ENCODE data around the gene KLF1. TPM values are rescaled to one million over a fixed set of nuclear protein-coding genes. Genes with fewer than 3 reads are reported as not detected.

The KLF1 gene
- total RNA-seq, 1 donor from 2014 or later: not detected

GRCh38 chr19:12885749-12886650 lies 1.0 kb downstream of the KLF1 start:
- DNase-seq (ENCODE audit: low spot score): no peak
- Mint-ChIP-seq H3K9me3 (ENCODE audit: low read depth) (no peaks in the 10 kb centered on the region), H3K27ac (ENCODE audit: unreplicated experiment) (no peak overlapping the region), H3K36me3 (ENCODE audit: low read depth) (no peaks in the 10 kb centered on the region), H3K4me1 (ENCODE audit: low read depth) (peaks cover 17% of the 10 kb centered on the region), H3K4me3 (ENCODE audit: unreplicated experiment) (no peak overlapping the region), H3K27me3 (ENCODE audit: low read depth) (peaks cover 20% of the 10 kb centered on the region)
- TF ChIP-seq CTCF (IDR thresholded peaks at IDR 0.05): peak; percentile 47

DNA sequence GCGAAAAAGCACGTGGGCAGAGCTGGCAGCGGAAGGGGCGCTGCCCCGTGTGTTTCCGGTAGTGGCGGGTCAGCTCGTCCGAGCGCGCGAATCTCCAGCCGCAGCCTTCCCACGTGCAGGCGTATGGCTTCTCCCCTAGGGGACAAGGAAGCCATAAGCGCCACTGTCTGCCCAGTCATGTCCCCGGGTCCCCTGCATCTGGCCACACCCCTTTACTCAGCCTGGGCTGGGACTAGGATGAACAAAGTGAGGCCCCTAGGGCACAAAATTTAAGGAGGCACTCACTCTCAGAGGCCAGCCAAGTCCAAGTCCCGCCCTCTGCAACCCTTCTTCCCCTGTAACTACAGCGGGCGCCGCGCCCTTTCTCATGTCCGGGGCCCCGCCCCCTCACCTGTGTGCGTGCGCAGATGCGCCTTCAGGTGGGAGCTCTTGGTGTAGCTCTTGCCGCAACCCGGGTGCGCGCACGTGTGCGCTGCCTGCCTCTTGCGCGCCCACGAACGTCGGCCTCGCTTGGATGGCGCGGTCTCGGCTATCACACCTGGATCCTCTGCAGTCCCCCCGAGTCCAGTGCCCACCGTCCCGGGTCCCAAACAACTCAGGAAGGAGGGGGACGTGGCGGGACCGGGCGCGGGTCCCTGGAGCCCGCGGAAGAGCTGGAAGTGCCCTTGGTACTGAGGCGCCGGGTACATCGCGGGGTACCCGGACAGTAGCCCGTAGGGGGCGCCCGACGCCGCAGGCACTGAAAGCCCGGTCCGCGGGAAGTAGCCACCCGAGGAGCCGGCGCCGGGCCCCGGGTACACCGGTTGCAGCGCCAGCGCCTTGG lies 1.9 kb downstream of the KLF1 start:
- no peak overlapping the region for H3K27ac Mint-ChIP-seq (ENCODE audit: unreplicated experiment)
- peak overlapping the region; percentile 62 for H3K4me3 Mint-ChIP-seq (ENCODE audit: unreplicated experiment)
- TF ChIP-seq CTCF (IDR thresholded peaks at IDR 0.05): peak; percentile 80
- H3K4me1 Mint-ChIP-seq (ENCODE audit: low read depth): peaks cover 18% of the 10 kb centered on the region
- no peak for DNase-seq (ENCODE audit: low spot score)
- H3K36me3 Mint-ChIP-seq (ENCODE audit: low read depth): no peaks in the 10 kb centered on the region
- no peaks in the 10 kb centered on the region for H3K9me3 Mint-ChIP-seq (ENCODE audit: low read depth)
- H3K27me3 Mint-ChIP-seq (ENCODE audit: low read depth): peaks cover 20% of the 10 kb centered on the region

DNA sequence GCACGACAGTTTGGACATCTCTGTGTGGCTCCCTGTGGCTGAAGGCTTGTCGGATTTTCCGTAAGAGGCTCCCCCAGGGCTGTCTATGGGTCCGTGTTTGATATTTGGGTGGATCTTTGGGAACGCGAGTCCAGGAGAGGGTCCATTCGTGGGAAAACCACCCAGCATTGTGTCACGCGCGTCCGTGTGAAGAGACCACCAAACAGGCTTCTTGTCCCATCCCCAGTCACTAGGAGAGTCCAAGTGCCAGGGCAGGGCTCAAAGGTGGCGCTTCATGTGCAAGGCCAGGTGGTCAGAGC lies 2.4 kb downstream of the KLF1 start:
- no peak for DNase-seq (ENCODE audit: low spot score)
- H3K9me3 Mint-ChIP-seq (ENCODE audit: low read depth): no peaks in the 10 kb centered on the region
- peaks cover 20% of the 10 kb centered on the region for H3K4me1 Mint-ChIP-seq (ENCODE audit: low read depth)
- H3K27me3 Mint-ChIP-seq (ENCODE audit: low read depth): peaks cover 20% of the 10 kb centered on the region
- H3K36me3 Mint-ChIP-seq (ENCODE audit: low read depth): no peaks in the 10 kb centered on the region
- no peak for TF ChIP-seq CTCF (IDR thresholded peaks at IDR 0.05)
- H3K27ac Mint-ChIP-seq (ENCODE audit: unreplicated experiment): no peak overlapping the region
- H3K4me3 Mint-ChIP-seq (ENCODE audit: unreplicated experiment): no peak overlapping the region

DNA sequence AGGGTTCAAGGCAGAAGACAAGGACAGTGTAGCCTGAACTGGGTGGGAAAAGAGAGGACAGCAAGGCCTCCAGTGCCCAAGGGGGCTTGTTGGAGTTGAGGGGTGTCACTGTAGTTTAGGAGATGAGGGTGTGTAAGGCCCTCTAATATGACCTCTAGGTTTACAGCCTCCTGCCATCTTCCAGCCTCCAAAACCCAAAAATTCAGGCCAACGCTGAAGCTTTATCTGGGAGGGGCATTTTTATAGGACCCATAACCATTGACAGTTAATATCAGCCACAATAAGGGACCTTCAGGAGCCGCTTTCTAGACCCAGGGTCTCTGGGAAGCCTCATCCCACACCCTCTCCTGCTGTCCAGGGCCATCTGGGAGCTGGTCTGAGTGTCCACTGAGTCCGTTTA lies 2.8 kb downstream of the KLF1 start:
- Mint-ChIP-seq H3K4me3 (ENCODE audit: unreplicated experiment) (no peak overlapping the region), H3K27me3 (ENCODE audit: low read depth) (peaks cover 20% of the 10 kb centered on the region), H3K27ac (ENCODE audit: unreplicated experiment) (no peak overlapping the region), H3K36me3 (ENCODE audit: low read depth) (no peaks in the 10 kb centered on the region), H3K4me1 (ENCODE audit: low read depth) (peaks cover 20% of the 10 kb centered on the region), H3K9me3 (ENCODE audit: low read depth) (no peaks in the 10 kb centered on the region)
- no peak for DNase-seq (ENCODE audit: low spot score)
- no peak for TF ChIP-seq CTCF (IDR thresholded peaks at IDR 0.05)

- DNase-seq (ENCODE audit: low spot score): no peak
- peaks cover 20% of the 10 kb centered on the region for H3K4me1 Mint-ChIP-seq (ENCODE audit: low read depth)
- no peaks in the 10 kb centered on the region for H3K9me3 Mint-ChIP-seq (ENCODE audit: low read depth)
- no peak overlapping the region for H3K27ac Mint-ChIP-seq (ENCODE audit: unreplicated experiment)
- H3K36me3 Mint-ChIP-seq (ENCODE audit: low read depth): peaks cover 8% of the 10 kb centered on the region
- peaks cover 20% of the 10 kb centered on the region for H3K27me3 Mint-ChIP-seq (ENCODE audit: low read depth)
- TF ChIP-seq CTCF (IDR thresholded peaks at IDR 0.05): no peak
- H3K4me3 Mint-ChIP-seq (ENCODE audit: unreplicated experiment): peak overlapping the region; percentile 85
Measured at GRCh38 chr19:12882589-12882988, 4.4 kb downstream of the KLF1 start.

Measured in chondrocyte (in vitro differentiated cells).